ENCODE results near the gene L2HGDH. TPM values are rescaled to one million over a fixed set of nuclear protein-coding genes. Genes with fewer than 3 reads are reported as not detected.
A peak's percentile ranks its signal among the peaks of the same experiment; 100 is the strongest.

The L2HGDH gene
- total RNA-seq, 4 donors from 2014 or later, result 2.3 to 6.2 (median 4.5) TPM

- ATAC-seq (ENCODE audit: low FRiP score) (peak; percentile 86), DNase-seq (ENCODE audit: low spot score) (no peak)
- TF ChIP-seq CTCF (IDR thresholded peaks at IDR 0.05), result no peak
These were observed 86.7 kb downstream of the L2HGDH start for GRCh38 chr14:50225067-50225973.

GRCh38 chr14:50222055-50222613, 89.9 kb downstream of the L2HGDH start:
- no peak for DNase-seq (ENCODE audit: low spot score)
- no peak for TF ChIP-seq CTCF (IDR thresholded peaks at IDR 0.05)
- ATAC-seq (ENCODE audit: low FRiP score), result peak; percentile 80

GRCh38 chr14:50218501-50218900, 93.5 kb downstream of the L2HGDH start:
- no peak for TF ChIP-seq CTCF (IDR thresholded peaks at IDR 0.05)
- no peak for DNase-seq (ENCODE audit: low spot score)
- no peak for ATAC-seq (ENCODE audit: low FRiP score)

GRCh38 chr14:50215416-50215815, 96.6 kb downstream of the L2HGDH start:
- TF ChIP-seq CTCF (IDR thresholded peaks at IDR 0.05), result no peak
- no peak for ATAC-seq (ENCODE audit: low FRiP score)

GRCh38 chr14:50213795-50214194, 98.2 kb downstream of the L2HGDH start:
- DNase-seq (ENCODE audit: low spot score), result no peak
- TF ChIP-seq CTCF (IDR thresholded peaks at IDR 0.05), result no peak
- no peak for ATAC-seq (ENCODE audit: low FRiP score)

More at GRCh38 chr14:50215416-50215815, 96.6 kb downstream of the L2HGDH start:
- no peak for DNase-seq (ENCODE audit: low spot score)

- TF ChIP-seq CTCF (IDR thresholded peaks at IDR 0.05), result no peak
- ATAC-seq (ENCODE audit: low FRiP score) (no peak), DNase-seq (ENCODE audit: low spot score) (no peak)
These were observed 99.3 kb downstream of the L2HGDH start for GRCh38 chr14:50212726-50213125.
